GM10248 (cell line): ENCODE results near the gene C16orf74.

Experiments used
- CTCF ChIA-PET: fragments of 300-600 bp; sonication (Branson Sonifier 250); formaldehyde crosslinking; extraction: SDS; loops from one replicate; lab custom pipeline; 2021; ENCODE audit warnings: antibody characterized with exemption; lab: Yijun Ruan, JAX
- POLR2A ChIA-PET: fragments of 350-650 bp; sonication (Branson Sonifier 250); formaldehyde crosslinking; extraction: SDS; loops from one replicate; lab custom pipeline; 2020; ENCODE audit warnings: antibody characterized with exemption; lab: Yijun Ruan, JAX
- DNase-seq: peaks from one replicate; pipeline ENCODE4 v3.0.0; 2012; ENCODE audit errors: extremely low spot score
- TF ChIP-seq, protein P1 (sequence below): IDR thresholded peaks from 2 replicates; pipeline ENCODE4 v1.5.1; 2012; ENCODE audit warnings: mild to moderate bottlenecking, low read depth; ENCODE audit errors: extremely low read depth, missing control alignments, control extremely low read depth

Gene C16orf74

DNA sequence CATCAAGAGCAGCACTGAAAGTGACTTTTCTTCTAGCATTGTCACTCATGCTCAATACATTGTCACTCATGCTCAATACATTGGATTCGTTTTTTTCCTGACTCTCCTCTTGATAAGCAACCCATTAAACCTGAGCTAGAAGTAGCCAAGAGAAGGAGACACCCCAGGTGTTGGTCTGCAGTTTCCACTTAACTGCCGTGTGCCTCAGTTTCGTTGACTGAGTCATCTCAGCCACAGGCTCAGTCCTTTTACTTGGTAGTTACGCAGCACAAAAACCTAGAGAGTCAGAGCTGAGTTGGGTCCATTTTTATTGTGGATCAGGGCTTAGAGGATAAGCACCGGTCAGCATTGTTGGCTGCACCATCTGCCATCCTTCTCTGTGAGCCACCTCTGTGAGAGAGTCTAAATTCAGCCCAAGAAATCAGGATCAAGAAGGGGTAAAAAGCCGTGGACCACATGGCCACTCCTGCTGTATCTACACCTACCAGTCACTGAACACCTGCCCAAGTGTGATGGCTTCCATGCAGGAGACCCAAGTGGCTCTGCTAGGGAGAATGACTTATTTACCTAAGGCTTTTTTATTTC, 73.4 kb downstream of the C16orf74 start:
- DNase-seq = no peak
- ChIA-PET POLR2A (no interaction called here), CTCF (interaction anchor here (1.0 to 6.0 kb wide), 4 partner anchors 20 to 83 kb away, joined by 3 to 28 read pairs (median 12); no protein-coding TSS in a partner anchor)
- TF ChIP-seq, protein P1, sequence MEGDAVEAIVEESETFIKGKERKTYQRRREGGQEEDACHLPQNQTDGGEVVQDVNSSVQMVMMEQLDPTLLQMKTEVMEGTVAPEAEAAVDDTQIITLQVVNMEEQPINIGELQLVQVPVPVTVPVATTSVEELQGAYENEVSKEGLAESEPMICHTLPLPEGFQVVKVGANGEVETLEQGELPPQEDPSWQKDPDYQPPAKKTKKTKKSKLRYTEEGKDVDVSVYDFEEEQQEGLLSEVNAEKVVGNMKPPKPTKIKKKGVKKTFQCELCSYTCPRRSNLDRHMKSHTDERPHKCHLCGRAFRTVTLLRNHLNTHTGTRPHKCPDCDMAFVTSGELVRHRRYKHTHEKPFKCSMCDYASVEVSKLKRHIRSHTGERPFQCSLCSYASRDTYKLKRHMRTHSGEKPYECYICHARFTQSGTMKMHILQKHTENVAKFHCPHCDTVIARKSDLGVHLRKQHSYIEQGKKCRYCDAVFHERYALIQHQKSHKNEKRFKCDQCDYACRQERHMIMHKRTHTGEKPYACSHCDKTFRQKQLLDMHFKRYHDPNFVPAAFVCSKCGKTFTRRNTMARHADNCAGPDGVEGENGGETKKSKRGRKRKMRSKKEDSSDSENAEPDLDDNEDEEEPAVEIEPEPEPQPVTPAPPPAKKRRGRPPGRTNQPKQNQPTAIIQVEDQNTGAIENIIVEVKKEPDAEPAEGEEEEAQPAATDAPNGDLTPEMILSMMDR = no peak

DNA sequence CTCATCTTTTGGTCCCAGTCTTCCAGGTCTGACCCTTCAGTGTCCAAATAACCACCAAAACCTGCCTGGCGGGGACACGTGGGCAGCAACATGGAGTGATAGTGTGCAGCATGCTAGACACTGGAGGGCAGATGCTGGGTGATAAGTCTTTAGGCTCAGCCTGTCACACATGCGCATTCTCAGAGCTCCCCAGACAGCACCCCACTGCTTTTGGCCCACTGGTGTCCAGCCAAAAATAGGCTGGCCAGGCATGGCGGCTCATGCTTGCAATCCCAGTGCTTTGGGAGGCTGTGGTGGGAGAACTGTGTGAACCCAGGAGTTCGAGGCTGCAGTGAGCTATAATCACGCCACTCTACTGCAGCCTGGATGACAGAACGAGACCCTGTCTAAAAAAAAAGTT, 74.4 kb downstream of the C16orf74 start:
- CTCF ChIA-PET = interaction anchor here (1.2 to 6.0 kb wide), 9 partner anchors 14 to 123 kb away, joined by 3 to 28 read pairs (median 7); no protein-coding TSS in a partner anchor
- TF ChIP-seq, protein P1 = no peak
- DNase-seq = no peak
- POLR2A ChIA-PET = interaction anchor here (0.7 kb wide), 1 partner anchor 177 kb away, joined by 4 read pairs; no protein-coding TSS in a partner anchor

DNA sequence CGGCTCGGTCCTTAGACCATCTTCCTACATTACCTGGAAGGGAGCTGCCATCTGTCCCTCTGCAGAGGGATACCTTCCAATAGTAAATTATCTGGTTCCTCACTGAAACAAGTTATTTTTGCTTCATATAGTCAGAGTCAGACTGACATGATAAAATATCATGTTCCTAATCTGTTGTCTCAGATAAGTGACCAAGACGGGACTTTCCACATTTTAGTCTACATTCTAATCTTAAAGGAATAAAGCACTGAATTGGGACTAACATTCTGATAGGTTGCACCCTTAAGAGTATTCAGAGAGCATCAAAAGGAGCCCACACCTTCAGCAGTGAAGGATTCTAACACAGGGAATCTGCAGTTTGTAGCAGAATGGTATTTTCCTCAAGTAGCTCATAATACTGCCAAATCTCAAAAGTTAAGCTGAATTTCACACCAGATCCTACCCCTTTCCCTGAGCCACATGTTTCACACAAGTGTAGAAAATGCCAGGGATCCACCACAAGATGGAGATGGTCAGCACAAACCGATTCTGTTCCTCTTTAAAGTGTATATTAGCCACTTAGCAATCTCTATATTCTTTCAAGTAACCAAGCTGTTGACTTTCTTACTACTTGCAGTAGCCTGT, 75.5 kb downstream of the C16orf74 start:
- DNase-seq = no peak
- CTCF ChIA-PET = interaction anchor here (1.1 to 6.0 kb wide), 15 partner anchors 9 to 122 kb away, joined by 3 to 28 read pairs (median 4); no protein-coding TSS in a partner anchor
- POLR2A ChIA-PET = no interaction called here
- TF ChIP-seq, protein P1 = peak; percentile 37

DNA sequence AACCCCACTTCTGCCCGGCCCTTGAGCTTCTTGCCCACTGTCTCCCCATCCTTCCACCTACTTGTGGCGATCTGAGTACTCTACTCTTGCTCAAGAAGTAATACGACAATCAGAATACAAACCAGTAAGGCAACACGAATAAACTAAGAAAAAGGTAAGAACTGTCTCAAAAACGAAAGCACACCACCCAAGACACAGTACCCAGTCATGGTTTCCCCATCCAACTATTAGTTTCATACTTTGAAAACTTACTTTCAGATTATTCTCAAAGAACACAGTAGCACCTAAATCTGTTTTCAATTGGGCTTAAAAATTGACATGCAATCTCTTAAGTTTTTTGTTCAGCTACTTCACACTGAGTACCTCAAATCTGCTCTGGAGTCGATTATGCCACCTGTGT, 76.1 kb downstream of the C16orf74 start:
- TF ChIP-seq, protein P1 = no peak
- ChIA-PET CTCF (interaction anchor here (1.1 to 6.0 kb wide), 12 partner anchors 9 to 86 kb away, joined by 3 to 28 read pairs (median 4); no protein-coding TSS in a partner anchor), POLR2A (no interaction called here)
- DNase-seq = no peak

DNA sequence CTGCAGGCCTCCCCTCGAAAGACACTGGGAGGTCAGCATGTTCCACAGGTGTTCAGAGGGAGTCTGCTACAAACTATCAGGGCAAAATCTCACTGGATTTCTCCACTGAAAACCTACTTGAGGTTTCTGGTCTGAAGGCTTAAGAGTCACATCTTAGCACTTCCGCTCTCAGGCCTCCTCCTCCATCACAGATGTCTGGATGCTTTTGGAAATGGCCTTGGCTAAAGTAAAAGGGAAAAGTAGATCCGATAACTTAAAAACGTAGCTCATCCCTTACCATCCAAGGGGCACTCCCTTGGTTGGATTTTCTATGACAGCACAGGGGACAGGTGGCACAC, 76.5 kb downstream of the C16orf74 start:
- ChIA-PET POLR2A (no interaction called here), CTCF (interaction anchor here (0.7 to 6.0 kb wide), 10 partner anchors 11 to 85 kb away, joined by 3 to 28 read pairs (median 6); no protein-coding TSS in a partner anchor)
- TF ChIP-seq, protein P1 = no peak
- no peak for DNase-seq

DNA sequence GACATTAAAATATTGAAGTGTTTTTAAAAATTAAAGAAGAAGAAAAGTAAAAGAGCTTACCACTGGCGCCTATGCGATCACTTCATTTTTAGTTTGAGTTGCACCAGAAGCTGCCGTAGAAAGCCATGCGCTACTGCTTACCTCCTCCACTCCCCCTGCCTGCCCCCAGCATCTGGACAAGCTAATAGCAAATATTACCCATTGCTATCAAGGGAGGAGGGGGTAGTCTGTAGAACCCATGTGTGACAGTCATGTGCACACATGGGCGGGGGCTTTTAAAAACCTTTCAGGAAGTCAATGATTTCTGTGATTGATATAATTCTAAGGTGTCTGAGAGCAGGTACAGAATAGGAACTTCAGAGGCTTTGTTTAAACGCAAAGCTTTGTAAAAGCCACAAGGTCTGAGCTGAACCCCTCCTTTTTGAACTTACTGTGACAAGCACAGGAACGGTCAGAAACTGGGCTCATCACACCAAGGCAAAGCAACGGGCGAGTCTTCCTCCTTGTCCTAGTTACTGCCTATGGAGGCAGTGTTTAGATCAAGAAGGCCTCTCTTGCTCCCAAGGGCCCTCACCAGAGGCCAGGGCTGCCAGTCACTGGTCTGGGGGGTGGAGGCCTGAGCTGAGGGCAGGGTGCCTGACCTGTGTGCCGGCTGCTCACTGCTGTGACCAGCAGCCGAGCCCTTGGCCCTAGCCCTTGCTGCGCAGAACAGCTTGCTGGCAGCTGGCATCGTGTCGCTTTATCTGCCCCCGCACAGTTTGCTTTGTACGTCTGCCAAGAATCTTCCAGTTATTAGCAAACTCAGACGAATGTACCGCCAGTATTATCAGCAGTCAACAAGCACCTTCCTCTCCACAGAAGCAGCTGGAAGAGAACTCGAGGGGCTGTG, 77.1 kb downstream of the C16orf74 start:
- DNase-seq = no peak
- ChIA-PET POLR2A (no interaction called here), CTCF (interaction anchor here (0.7 to 6.0 kb wide), 10 partner anchors 12 to 86 kb away, joined by 3 to 28 read pairs (median 4); no protein-coding TSS in a partner anchor)
- TF ChIP-seq, protein P1 = no peak
